Spleen (tissue), 11 donors: ENCODE data around the gene C19orf73. TPM values are rescaled to one million over a fixed set of nuclear protein-coding genes. Genes with fewer than 3 reads are reported as not detected.

Experiments
- DNase-seq: peaks from one replicate; pipeline ENCODE4 v3.0.0-alpha.2; 2020
- H3K27ac ChIP-seq, 8 donors: fragments of 200-600 bp; sonication (generic) in 7 of 8; 1 replicate in 4 of 8; 2 replicates in 4 of 8; pipeline versions ENCODE4 v1.5.0 to v1.8.0; 2016 to 2021; ENCODE audit warnings: inconsistent platforms in 4 of 8, mild to moderate bottlenecking in 4 of 8, moderate library complexity in 1 of 8
- H3K27me3 ChIP-seq, 7 donors: fragments of 200-600 bp; sonication (generic) in 6 of 7; replicated peaks in 1 of 7; 1 replicate in 4 of 7; 2 replicates in 3 of 7; pipeline versions ENCODE4 v1.5.0 to v1.8.0; 2016 to 2021; ENCODE audit warnings: inconsistent platforms in 3 of 7, mild to moderate bottlenecking in 1 of 7
- H3K36me3 ChIP-seq, 6 donors: fragments of 200-600 bp; sonication (generic) in 5 of 6; 1 replicate in 4 of 6; 2 replicates in 2 of 6; pipeline versions ENCODE4 v1.5.0 to v1.8.0; 2016 to 2021; ENCODE audit warnings: inconsistent platforms in 2 of 6
- H3K4me1 ChIP-seq, 6 donors: fragments of 200-600 bp; sonication (generic) in 5 of 6; 1 replicate in 3 of 6; 2 replicates in 3 of 6; pipeline versions ENCODE4 v1.5.0 to v1.8.0; 2016 to 2021; ENCODE audit warnings: inconsistent platforms in 3 of 6
- H3K4me3 ChIP-seq, 8 donors: fragments of 200-600 bp; sonication (generic) in 7 of 8; 1 replicate in 4 of 8; 2 replicates in 4 of 8; pipeline versions ENCODE4 v1.5.0 to v1.8.0; 2016 to 2021; ENCODE audit warnings: inconsistent platforms in 4 of 8, mild to moderate bottlenecking in 4 of 8, moderate library complexity in 2 of 8
- H3K9me3 ChIP-seq, 8 donors: fragments of 200-600 bp; sonication (generic) in 7 of 8; 1 replicate in 4 of 8; 2 replicates in 4 of 8; pipeline versions ENCODE4 v1.5.0 to v1.8.0; 2016 to 2021; ENCODE audit warnings: inconsistent platforms in 4 of 8
- POLR2A ChIP-seq, 3 donors: fragments of 450-650 bp; IDR thresholded peaks; one replicate each; pipeline ENCODE4 v1.5.1; 2017; ENCODE audit warnings: antibody characterized with exemption in 3 of 3, mild to moderate bottlenecking in 1 of 3
- POLR2AphosphoS5 ChIP-seq, 3 donors: sonication (generic); formaldehyde crosslinking; IDR thresholded peaks; one replicate each; pipeline ENCODE4 v1.5.1; 2017; ENCODE audit warnings: antibody characterized with exemption in 3 of 3
- WGBS, 5 donors: extraction: QIAGEN DNeasy Blood & Tissue Kit in 3 of 5; methylation state at CpG; one replicate each; pipeline versions ENCODE4 v1.1.5 to v1.1.7; 2013 to 2018; 5-methylcytosine and 5-hydroxymethylcytosine counted together
- intact Hi-C: fragments of 100-400 bp; cut with DNase I; formaldehyde crosslinking; loops from one replicate; pipeline ENCODE4 v1.15.0; 2023; ENCODE audit warnings: low total_unique reads
- polyA plus RNA-seq, 3 donors: library from polyadenylated mRNA; stranded (reverse); fragments of 200-250 nt; gene quantifications; one replicate each; pipeline ENCODE4 v1.2.1, GENCODE V29; 2013
- total RNA-seq, 7 donors: library from RNA; depleted of rRNA in 3 of 7; stranded (reverse); fragments of >200 nt in 3 of 7; fragmentation: NEBNext Ultra II Directional in 4 of 7; extraction: Animal tissue kit (Norgen Biotek cat#: 25700) in 4 of 7; gene quantifications; one replicate each; pipeline versions ENCODE4 v1.1.0 to v1.2.1, GENCODE V29; 2016 to 2021
- TF ChIP-seq, protein P1 (sequence below), 11 experiments: fragments of 200-600 bp in 7 of 11; fragments of 450-650 bp in 4 of 11; sonication (generic) in 4 of 11; IDR thresholded peaks in 8 of 11; conservative IDR thresholded peaks in 3 of 11; 1 replicate in 7 of 11; 2 replicates in 4 of 11; pipeline versions ENCODE4 v1.4.0 to v1.8.0; 2016 to 2021; ENCODE audit warnings: antibody characterized with exemption in 11 of 11, inconsistent platforms in 4 of 11, mild to moderate bottlenecking in 1 of 11
- donor health status: healthy with polysubstance abuse.
- donor health status: DM: no; HTN: no; CAD: no; lungs with moderate emphysema.
- donor health status: DM: no; HTN: no; CAD: no.
- donor health status: Bipolar disorder and iron deficiency.
- donor health status: healthy.
- donor health status: DM: no; HTN: no; CAD: no.
- donor health status: DM: yes; HTN: yes; CAD: no.

The C19orf73 gene
- total and polyA plus RNA-seq, 10 donors: 0.70 to 5.5 (median 1.8) TPM; not detected in 1

DNA sequence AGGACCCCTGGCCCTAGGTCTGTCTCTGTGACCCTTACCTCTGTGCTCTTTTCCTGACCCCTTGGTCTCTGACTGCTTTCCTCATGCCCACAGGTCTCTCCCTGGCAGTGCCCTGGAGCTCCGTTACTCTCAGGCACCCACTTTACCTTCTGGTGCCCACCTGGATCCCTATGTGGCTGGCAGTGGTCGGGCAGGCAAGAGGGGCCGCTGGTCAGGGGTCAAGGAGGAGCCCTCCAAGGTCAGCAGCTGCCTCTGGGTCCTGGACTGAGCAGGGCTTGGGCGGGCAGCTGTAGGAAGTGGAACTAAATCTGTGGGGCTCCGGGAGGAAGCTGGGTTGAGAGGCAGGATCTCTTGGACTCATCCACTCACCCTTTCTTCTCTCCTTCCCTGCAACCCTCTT, 16.7 kb upstream of the C19orf73 start:
- peaks cover 0 to 29% (median 14%) of the 10 kb centered on the region in 6 donors for H3K4me1 ChIP-seq
- intact Hi-C loops: no loop called here
- no peaks in the 10 kb centered on the region for H3K36me3 ChIP-seq
- no peak for TF ChIP-seq POLR2A (IDR thresholded peaks at IDR 0.05)
- TF ChIP-seq, protein P1, sequence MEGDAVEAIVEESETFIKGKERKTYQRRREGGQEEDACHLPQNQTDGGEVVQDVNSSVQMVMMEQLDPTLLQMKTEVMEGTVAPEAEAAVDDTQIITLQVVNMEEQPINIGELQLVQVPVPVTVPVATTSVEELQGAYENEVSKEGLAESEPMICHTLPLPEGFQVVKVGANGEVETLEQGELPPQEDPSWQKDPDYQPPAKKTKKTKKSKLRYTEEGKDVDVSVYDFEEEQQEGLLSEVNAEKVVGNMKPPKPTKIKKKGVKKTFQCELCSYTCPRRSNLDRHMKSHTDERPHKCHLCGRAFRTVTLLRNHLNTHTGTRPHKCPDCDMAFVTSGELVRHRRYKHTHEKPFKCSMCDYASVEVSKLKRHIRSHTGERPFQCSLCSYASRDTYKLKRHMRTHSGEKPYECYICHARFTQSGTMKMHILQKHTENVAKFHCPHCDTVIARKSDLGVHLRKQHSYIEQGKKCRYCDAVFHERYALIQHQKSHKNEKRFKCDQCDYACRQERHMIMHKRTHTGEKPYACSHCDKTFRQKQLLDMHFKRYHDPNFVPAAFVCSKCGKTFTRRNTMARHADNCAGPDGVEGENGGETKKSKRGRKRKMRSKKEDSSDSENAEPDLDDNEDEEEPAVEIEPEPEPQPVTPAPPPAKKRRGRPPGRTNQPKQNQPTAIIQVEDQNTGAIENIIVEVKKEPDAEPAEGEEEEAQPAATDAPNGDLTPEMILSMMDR (IDR thresholded peaks at IDR 0.05 in 8 of 11, conservative IDR thresholded peaks at IDR 0.05 in 3 of 11): no peak
- TF ChIP-seq POLR2AphosphoS5 (IDR thresholded peaks at IDR 0.05): no peak
- no peak overlapping the region for H3K4me3 ChIP-seq
- no peak for DNase-seq
- H3K27me3 ChIP-seq: peaks cover 0 to 45% (median 20%) of the 10 kb centered on the region in 7 donors
- WGBS, 5 donors: 76 to 86% (median 82%) methylated on average over 5 of the region's 5 CpGs
- peak overlapping the region in 5 of 8 donors; percentile 46 to 62 (median 60) for H3K27ac ChIP-seq
- H3K9me3 ChIP-seq: no peaks in the 10 kb centered on the region

DNA sequence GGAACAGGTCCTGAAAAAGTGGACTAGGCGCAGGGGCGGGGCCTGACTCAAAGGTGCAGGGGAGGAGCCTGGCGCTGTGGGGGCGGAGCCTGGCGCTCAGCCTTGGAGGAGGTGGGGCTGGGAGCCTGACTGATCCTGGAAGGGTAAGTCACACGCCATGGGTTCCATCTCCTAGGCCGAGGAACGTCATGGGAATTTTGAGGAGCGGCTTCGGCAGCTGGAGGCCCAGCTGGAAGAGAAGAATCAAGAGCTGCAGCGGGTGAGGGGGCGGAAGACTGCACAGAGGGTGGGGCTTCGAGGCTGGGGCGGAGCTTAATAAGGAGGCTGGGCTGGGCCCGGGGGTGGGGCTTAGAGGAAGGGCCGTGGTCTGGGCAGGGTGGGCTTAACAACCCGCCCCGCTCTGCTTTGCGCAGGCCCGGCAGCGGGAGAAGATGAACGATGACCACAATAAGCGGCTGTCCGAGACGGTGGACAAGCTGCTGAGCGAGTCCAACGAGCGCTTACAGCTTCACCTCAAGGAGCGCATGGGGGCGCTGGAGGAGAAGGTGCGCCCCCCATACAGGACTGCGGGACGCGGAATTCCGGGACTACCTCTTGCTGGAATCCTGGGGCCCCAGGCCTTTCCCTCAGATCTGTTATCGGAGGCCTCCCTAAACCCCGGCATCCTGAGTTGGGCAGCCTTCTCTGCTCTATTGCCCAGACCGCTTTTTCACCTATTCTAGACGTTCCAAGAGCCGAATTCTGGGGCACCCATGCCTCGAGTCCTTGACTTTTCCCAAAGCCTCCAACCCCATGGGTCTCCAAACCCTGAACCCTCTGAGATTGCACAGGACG, 14.9 kb upstream of the C19orf73 start:
- intact Hi-C loops: no loop called here
- no peak for DNase-seq
- Histone ChIP-seq H3K9me3 (no peaks in the 10 kb centered on the region), H3K27me3 (peaks cover 0 to 45% (median 20%) of the 10 kb centered on the region in 7 donors), H3K4me3 (peak overlapping the region in 3 of 8 donors; percentile 18 to 55 (median 20)), H3K36me3 (no peaks in the 10 kb centered on the region), H3K4me1 (peaks cover 0 to 31% (median 14%) of the 10 kb centered on the region in 6 donors), H3K27ac (peak overlapping the region in 1 of 8 donors; percentile 1)
- no peak for TF ChIP-seq POLR2AphosphoS5 (IDR thresholded peaks at IDR 0.05)
- no peak for TF ChIP-seq POLR2A (IDR thresholded peaks at IDR 0.05)
- TF ChIP-seq, protein P1 (IDR thresholded peaks at IDR 0.05 in 8 of 11, conservative IDR thresholded peaks at IDR 0.05 in 3 of 11): no peak
- WGBS, 5 donors: 16 to 59% (median 50%) methylated on average over 31 to 42 of the region's 42 CpGs

DNA sequence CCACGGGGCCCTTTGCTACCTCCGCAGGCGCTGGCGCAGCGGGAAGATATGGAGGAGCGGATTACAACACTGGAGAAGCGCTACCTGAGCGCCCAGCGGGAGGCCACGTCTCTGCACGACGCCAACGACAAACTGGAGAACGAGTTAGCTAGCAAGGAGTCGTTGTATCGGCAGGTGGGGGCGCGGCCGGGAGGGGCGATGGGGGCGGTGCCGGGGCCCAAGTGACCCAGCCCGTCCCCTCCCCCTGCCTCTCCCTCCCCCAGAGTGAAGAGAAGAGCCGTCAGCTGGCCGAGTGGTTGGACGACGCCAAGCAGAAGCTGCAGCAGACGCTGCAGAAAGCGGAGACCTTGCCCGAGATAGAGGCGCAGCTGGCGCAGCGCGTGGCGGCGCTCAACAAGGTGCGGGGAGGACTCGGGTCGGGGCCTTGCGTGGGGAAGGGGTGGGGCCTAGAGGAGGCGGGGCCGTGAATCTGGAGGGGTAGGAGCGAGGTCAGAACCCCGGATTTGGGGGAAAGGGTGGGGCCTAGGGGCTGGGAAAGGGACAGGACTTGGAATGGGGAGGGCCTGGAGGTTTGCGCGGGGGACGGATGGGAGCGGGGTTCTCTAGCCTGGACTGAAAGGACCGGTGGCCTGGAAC, 14.1 kb upstream of the C19orf73 start:
- Histone ChIP-seq H3K4me1 (peaks cover 0 to 38% (median 21%) of the 10 kb centered on the region in 6 donors), H3K27ac (peak overlapping the region in 1 of 8 donors; percentile 1), H3K4me3 (peak overlapping the region in 3 of 8 donors; percentile 18 to 55 (median 20)), H3K36me3 (no peaks in the 10 kb centered on the region), H3K27me3 (peaks cover 0 to 45% (median 20%) of the 10 kb centered on the region in 7 donors), H3K9me3 (no peaks in the 10 kb centered on the region)
- no peak for TF ChIP-seq POLR2AphosphoS5 (IDR thresholded peaks at IDR 0.05)
- TF ChIP-seq, protein P1 (IDR thresholded peaks at IDR 0.05 in 8 of 11, conservative IDR thresholded peaks at IDR 0.05 in 3 of 11): no peak
- no peak for TF ChIP-seq POLR2A (IDR thresholded peaks at IDR 0.05)
- intact Hi-C loops: no loop called here
- 21 to 41% (median 35%) methylated on average over 34 to 49 of the region's 49 CpGs for WGBS, 5 donors
- DNase-seq: no peak

DNA sequence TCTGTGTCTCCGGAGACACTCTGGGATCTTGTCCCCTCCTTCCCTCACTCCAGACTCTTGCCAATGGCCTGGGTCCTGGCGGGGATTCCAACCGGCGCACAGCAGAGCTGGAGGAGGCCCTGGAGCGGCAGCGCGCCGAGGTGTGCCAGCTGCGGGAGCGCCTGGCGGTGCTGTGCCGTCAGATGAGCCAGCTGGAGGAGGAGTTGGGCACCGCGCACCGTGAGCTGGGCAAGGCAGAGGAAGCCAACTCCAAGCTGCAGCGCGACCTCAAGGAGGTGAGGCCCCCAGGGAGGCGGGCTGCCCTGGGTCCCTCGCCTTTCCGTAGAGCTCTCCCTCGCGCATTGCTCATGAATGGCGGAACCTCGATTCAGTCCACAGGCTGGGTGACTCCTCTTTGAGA, 11.4 kb upstream of the C19orf73 start:
- peaks cover 0 to 29% (median 16%) of the 10 kb centered on the region in 7 donors for H3K27me3 ChIP-seq
- intact Hi-C loops: no loop called here
- peaks cover 0 to 37% (median 29%) of the 10 kb centered on the region in 6 donors for H3K4me1 ChIP-seq
- no peaks in the 10 kb centered on the region for H3K9me3 ChIP-seq
- H3K27ac ChIP-seq: no peak overlapping the region
- H3K4me3 ChIP-seq: no peak overlapping the region
- no peak for TF ChIP-seq POLR2AphosphoS5 (IDR thresholded peaks at IDR 0.05)
- TF ChIP-seq POLR2A (IDR thresholded peaks at IDR 0.05): no peak
- TF ChIP-seq, protein P1 (IDR thresholded peaks at IDR 0.05 in 8 of 11, conservative IDR thresholded peaks at IDR 0.05 in 3 of 11): no peak
- no peak for DNase-seq
- 93 to 97% (median 95%) methylated on average over 12 to 24 of the region's 24 CpGs for WGBS, 5 donors
- H3K36me3 ChIP-seq: no peaks in the 10 kb centered on the region
